OCI-M1 (cell line): ENCODE data around the gene CNIH4.
A peak's percentile ranks its signal among the peaks of the same experiment; 100 is the strongest.
"Not testable (repeated sequence)": the region's sequence is repeated elsewhere in the genome, so short reads cannot be mapped to it uniquely, and the experiment has no call there.

ENCODE experiments used
- DNase-seq: peaks from one replicate; lab custom pipeline; 2025; lab: John Stamatoyannopoulos, UW

CNIH4 gene

DNA sequence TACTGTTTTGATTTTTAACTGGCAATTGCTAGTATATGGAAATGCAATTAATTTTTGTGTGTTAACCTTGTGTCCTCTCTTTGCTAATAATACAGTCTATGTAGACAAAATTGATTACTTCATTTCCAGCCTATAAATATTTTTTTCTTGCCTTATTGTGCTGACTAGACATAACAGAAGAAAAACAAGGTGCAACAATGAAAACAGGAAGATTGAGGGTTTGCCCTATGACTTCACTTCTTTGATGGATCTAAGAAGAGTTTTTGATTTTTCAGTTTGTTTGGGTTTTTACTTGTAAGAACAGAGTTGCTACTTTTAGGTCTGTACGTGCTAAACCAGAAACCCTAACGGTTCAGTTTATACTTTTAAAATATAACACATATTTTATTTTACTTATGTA lies 8.5 kb upstream of the CNIH4 start:
- no peak for DNase-seq

DNA sequence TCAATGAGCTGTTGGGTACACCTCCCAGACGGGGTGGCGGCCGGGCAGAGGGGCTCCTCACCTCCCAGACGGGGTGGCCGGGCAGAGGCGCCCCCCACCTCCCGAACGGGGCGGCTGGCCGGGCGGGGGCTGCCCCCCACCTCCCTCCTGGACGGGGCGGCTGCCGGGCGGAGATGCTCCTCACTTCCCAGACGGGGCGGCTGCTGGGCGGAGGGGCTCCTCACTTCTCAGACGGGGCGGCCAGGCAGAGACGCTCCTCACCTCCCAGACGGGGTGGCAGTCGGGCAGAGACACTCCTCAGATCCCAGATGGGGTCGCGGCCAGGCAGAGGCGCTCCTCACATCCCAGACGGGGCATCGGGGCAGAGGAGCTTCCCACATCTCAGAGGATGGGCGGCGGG lies 7.0 kb upstream of the CNIH4 start:
- not testable (repeated sequence) for DNase-seq

DNA sequence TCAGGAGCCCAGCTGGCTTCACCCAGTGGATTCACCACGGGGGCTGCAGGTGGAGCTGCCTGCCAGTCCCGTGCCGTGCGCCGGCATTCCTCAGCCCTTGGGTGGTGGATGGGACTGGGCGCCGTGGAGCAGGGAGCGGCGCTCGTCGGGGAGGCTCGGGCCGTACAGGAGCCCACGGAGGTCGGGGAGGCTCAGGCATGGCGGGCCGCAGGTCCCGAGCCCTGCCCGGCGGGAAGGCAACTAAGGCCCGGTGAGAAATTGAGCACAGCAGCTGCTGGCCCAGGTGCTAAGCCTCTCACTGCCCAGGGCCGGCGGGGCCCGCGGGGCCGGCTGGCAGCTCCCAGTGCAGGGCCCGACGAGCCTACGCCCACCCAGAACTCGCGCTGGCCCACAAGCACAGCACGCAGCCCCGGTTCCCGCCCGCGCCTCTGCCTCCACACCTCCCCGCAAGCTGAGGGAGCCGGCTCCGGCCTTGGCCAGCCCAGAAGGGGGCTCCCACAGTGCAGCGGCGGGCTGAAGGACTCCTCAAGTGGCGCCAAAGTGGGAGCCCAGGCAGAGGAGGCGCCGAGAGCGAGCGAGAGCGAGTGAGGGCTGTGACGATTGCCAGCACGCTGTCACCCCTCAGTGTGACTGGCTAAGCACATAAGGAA lies 4.1 kb upstream of the CNIH4 start:
- DNase-seq, result not testable (repeated sequence)

DNA sequence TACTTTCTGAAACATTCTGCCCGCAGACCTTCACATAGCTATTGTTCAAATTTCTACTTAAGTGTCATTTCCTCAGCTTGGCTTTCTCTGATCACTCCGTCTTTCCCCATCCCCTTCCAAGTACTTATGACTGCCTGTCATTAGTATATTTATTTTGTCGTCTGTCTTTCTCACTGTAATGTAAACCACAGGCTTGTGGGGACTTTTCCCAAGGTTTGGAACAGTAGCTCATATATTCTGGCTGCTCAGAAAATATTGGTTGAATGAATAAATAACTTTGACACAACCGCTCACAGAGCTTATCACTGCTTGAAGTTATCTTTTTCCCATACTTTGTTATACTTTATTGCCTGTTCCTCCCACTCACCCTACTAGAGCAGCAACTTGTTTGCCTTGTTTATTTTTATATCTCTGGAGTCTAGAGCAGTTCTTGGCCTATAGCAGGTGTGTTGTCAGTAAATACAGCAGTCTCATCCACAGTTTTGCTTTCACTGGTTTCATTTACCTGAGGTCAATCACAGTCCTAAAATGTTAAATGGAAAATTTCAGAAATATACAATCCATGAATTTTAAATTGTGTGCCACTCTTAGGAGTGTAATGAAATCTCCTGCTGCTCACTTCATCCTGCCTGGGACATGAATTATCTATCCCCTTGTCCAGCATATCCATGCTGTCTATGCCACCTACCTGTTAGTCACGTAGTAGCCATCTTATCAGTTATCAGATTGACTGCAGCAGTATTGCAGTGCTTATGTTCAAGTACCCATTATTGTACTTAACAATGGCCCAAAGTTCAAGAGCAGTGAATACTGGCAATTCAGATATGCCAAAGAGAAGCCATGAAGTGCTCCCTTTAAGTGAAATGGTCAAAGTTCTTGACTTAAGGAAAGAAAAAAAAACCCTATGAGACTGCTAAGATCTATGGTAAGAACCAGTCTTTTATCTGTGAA lies 2.4 kb upstream of the CNIH4 start:
- DNase-seq, result no peak

DNA sequence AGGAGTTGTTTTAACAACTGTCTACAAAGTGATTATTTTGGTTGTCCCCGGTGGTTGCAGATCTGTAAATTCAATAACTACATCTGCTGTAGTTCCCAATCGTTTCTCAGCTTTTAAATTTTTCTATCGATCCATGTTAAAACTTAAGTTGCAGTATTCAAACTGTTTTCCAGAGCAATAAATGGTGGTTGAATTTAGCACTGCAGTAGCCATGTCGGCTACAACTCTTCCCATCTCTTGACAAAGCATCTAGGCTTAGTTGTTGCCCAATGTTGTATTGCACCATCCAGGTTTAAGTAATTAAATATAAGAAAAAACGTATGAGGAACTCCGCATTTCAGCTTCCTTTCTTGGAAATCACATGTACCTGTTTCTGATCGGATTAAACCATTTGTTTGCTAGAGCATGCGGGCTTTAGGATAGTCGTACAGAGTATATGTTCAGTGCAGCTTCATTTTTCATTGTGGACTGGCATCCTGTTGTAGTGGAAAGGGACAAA lies 996 bp downstream of the CNIH4 start:
- peak; percentile 80 for DNase-seq

DNA sequence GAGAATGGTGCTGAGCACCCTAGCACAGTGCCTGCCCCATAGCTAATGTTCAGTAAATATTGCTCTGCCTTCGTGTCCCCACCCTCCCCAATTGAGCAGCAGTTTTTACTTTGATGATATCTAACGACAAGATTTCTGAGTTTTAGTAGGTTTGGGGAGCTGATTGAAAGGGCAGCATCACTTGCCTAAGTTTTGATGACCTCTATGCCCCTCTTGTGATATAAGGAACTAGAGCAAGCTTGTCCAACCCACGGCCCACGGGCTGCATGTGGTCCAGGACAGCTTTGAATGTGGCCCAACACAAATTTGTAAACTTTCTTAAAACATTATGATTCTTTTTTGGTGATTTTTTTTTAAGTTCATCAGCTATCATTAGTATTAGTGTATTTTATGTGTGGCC lies 1.6 kb downstream of the CNIH4 start:
- peak; percentile 56 for DNase-seq

DNA sequence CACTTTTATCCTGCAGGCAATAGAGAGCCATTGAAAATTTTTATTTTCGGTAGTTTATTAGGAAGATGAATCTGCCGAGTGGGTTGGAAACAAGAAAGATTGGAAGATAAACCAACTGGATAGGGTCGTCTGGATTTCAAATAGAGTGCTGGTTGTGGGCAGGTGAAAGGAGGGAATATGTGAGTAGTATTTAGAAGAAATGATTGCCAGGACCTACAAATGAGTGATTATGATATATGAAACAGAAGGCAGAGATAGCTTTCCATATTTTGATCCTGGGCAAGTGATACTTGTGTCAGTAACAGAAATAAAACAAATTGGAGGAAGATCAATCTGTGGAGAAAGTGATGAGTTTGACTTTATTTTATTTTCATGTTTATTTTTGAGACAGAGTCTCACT lies 2.5 kb downstream of the CNIH4 start:
- DNase-seq, result no peak

DNA sequence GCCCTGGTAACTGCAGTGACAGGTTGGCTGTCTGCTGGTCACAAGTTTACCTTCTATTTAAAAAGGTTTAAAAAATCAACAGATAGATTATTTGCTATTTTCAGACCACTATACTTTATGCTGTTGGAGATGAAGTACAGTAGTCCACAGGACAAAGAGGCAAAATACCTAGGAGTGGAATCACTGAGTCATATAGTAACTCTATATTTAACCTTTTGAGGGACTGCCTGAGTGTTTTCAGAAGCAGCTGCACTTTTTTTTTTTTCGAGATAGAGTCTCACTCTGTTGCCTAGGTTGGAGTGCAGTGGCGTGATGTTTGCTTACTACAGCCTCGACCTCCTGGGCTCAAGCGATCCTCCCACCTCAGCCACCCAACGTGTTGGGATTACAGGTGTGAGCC lies 11.7 kb downstream of the CNIH4 start:
- no peak for DNase-seq

DNA sequence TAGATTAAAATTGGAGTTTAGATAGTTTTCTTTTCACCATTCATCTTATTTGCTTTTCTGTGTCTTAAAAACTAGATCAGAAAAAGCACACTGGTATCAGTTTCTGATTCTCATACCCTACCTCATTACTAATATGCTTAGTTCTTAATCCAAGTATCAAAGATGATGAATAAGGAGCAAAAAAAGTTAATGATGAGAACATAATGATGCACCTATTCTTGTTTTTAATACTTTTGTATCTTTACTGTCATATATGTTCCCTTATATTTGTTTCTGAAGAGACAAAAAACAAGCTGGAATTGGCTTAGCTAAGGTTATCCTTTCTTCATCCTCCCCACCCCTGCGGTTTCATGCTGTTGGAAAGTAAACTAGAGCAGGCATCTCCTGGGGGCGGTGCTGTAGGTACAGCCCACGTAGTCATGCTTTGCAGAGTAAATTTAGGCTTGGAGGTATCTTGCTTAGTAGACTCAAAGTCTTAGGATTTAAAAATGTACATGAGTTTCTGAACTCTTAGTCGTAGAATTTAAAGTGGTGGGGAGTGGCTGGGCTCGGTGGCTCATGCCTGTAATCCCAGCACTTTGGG lies 16.4 kb downstream of the CNIH4 start:
- DNase-seq, result no peak

DNA sequence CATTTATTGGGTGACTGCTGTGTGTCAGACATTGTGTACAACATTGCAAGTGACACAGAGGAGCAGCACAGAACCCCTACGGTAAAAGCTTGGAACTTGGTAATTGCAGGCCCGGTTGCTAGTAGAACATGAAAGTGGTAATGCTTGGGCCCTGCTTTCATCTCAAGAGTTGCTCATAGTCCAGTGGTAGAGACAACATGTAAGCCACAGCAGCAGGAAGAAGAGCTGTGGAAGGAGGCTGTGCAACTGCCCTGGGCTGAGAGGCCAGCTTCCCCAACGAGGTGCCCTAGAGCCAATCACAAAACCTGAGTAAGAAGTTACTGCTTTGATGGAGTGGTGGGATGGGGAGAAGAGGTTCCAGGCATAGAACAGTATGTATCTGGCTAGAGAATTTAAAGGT lies 18.4 kb downstream of the CNIH4 start:
- DNase-seq, result no peak

DNA sequence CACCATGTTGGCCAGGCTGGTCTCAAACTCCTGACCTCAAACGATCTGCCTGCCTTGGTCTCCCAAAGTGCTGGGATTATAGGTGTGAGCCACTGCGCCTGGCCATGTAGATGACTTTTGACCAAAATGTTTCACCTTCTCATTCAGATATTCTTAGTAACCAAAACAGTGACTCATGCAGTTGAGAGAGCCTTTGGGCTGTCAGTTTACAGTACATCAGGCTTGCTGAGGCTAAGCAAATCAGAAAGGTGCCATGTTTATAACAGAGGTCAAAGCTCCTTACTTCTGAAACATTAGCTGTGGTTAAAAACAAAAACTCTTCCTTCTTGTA lies 21.0 kb downstream of the CNIH4 start:
- DNase-seq, result no peak

DNA sequence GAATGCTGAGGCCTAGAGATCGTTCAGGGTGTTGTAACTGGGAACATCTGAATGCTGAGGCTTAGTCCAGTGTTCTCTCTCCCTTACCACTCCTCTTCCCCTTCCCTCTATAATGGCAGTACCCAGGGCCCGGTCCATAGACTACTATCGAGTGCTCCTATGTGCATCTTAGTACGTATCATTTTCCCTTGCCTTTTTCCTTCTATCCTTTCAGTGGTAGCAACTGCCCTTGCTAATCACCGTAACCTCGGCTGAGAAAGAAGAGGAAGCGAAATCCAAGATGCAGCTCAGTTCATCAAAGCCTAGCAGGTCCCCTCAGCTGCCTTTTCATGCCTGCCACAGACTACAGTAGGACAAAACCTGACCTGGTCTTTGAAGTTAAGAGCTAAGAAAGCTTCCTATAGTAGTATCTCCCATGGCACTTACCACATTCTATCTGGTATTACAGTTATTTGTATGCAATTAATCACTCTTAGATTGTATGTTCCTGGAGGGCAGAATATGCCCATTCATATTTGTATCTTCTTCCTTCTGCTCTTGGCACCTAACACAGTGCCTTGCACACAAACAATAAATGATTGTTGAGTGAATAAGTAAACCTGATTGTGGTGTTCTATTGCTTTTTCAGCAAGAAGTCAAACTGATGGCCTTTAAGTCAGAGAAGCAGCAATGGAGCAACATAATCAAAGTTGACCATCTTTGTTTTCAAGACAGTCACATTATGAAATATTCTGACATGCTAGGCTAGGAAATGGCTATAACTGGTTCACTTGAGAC lies 22.4 kb downstream of the CNIH4 start:
- peak; percentile 27 for DNase-seq

DNA sequence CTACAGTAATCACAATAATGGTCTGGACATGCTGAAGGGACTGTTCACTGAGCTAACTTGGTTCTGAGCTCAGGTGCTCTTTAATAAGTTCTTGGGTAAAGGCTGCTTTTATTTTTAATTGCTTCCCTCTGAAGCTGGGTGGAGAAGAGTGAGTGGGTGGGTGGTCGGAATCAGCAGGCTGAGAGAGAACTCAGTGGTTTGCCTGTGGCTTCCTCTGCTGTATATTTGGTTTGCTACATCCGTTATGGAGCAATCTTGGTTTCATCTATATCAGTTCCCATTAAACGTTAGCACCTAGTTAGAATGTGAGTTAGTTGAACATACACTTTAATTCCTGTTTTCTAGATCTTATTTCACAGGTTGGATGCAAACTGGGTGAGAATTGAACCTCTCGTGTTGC lies 23.3 kb downstream of the CNIH4 start:
- DNase-seq, result peak; percentile 60

DNA sequence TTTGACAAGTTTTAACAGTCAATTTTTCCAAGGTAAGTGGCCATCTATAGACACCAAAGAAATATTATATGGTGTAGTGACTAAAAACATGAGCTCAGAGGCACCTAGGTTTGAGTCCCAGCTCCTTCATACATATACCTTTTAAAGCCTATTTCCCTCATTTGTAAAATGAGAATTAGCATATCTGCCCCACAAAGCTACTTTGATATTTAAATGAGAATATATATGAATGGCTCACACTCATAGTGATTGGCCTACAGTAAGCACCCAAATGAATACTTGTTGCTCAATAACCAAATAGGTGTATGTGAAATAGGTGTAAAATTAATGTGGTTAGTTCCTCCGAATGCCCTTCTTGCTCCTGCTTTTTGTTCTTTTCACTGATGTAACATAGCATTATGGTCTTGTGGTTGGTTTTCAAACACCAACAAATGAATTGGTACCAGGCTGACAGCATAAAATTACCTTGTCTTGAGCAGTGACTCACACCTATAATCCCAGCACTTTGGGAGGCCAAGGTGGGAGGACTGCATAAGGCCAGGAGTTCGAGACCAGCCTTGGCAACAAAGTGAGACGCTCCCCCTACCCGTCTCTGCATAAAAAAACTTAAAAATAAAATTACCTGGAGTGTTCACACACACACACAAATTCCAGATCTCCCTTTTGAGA lies 25.3 kb downstream of the CNIH4 start:
- no peak for DNase-seq

DNA sequence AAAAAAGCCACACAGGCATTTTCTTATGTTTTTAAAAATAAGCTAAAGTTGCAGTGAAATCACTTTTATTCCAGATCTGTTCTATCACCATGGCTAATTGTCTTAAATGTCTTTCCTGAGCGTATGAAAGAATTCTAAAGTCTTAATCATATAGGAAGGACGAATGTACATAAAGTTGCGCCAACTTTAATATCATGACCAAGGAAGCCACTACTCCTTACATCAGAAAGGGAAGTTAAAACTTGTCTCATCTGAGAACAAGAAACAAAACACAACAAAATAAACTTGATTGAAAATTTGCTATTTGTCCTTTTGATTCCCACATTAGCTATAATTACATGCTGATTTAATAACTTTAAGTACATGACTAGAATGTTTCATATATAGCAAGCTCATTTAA lies 26.5 kb downstream of the CNIH4 start:
- no peak for DNase-seq

DNA sequence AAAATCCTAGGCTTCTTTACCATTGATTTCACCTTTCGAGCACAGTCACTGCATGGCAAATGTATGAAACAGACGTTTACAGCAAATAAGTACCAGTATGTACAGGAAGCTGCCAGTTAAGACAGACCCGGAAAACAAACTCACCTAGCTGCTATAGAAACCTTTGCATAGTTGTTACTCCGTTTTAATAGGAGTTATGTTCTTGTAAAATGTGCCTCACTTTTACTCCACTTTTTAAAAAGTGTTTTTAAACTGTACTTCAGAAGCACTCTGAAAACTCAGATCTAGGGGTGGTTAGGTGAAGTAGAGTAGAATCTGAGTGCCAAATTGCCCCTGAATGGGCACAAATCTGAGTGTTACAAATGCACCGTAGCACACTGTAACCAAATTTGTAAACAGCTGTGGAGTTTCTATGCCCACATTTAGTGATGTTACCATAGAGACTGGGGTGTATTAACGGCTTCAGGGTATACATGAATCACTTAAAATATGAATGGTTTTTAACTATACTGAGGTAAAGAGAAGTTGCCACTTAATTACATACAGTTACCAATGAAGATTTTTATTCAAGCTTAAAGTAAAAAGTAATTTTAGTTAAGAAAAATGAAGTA lies 30.7 kb downstream of the CNIH4 start:
- DNase-seq, result no peak

DNA sequence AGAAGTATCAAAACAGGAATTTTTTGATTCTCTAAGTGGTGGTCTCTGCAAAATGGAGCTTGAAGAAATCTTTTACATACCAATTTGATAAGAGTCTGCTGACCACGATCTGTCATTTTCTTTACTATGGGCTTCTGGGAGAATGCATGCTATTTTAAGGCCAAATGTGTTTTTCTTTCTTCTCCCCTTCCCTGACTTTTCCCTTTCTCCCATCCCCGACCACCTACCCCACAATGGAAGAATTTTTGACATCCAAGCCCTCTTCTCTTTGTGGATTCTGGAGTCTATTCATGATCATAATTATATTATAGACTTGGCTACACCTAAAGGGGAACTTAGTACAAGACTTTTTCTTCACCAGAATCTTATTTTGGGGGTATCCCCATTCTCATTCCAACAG lies 31.3 kb downstream of the CNIH4 start:
- DNase-seq, result no peak

DNA sequence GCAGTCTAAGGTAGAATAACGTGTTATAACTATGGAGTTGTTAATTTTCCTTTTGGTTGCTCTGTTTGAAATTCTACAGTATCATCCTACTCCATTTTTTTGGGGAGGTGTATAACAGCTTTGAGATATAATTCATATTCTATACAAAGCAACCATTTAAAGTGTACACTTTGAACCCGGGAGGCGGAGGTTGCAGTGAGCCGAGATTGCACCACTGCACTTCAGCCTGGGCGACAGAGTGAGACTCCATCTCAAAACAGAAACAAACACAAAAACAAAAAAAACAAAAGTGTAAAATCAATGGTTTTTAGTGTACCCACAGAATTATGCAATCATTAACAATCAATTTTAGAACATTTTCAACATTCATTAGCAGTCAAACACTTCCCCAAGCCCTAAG lies 33.8 kb downstream of the CNIH4 start:
- DNase-seq, result no peak

DNA sequence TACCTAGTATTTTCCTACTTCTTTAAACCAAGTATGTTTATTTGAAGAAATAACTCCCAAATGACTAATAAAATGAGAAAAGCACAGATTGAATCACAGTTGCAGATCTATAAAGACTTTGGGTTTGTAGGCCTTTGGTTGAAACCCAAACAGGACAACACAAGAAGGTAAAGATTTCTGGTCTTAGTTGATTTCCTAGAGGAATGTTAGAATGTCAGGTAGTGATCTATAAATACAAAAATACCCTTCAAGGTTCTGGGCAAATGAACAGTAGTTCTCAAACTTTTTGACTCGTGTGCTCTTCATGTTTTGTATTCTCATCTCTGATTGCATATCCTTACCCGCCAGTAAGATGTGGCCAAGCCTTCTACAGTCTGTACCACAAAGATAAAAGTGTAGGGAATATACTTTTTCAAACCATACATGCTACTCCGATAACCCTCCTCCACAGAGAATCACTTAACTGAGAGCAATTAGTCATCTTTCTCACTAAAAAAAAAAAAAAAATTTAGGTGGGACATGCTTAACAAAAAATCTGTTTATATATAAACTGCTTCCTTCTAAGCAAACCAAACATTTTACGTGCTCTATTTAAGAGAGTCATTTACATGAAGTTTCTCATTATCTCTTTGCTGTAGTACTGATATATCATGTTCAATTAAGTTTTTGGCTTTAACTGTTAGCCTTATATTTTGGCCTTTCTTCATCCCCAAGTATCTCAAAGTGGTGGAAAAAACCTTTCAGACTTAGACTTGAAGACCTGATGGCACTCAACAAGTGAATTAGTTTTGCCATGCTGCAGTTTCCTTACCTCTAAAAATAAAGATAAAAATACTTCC lies 36.0 kb downstream of the CNIH4 start:
- peak; percentile 95 for DNase-seq

DNA sequence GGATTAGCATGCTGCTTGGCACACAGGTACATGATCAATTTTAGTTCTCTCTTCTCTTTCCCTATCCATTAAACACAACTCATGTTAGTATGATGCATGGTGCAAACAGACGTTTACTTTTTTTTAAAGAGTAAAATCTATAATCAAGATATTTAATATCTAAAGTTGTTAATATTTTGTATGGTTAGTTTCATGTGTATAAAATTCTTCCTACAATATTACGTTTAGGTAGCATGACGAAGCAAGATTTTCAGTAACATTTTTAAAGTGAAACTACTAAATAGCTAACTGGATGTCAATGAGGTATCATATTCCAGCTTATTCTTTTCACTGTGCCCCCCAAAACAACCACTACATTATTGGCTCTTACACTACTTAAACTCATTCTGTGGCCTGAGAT lies 36.6 kb downstream of the CNIH4 start:
- DNase-seq, result peak; percentile 61
